Measurements from ENCODE around the gene POLR2F. TPM values are rescaled to one million over a fixed set of nuclear protein-coding genes. Genes with fewer than 3 reads are reported as not detected.
"Not testable (repeated sequence)": the region's sequence is repeated elsewhere in the genome, so short reads cannot be mapped to it uniquely, and the experiment has no call there.

Gene POLR2F
- total RNA-seq, 2 donors from 2014 or later, result 43.4 to 47.9 TPM

- Mint-ChIP-seq H3K4me3 (no peak overlapping the region), H3K4me1 (ENCODE audit: low read depth) (peaks cover 27% of the 10 kb centered on the region), H3K27ac (no peak overlapping the region), H3K9me3 (no peaks in the 10 kb centered on the region), H3K27me3 (ENCODE audit: low read depth) (peaks cover 10% of the 10 kb centered on the region), H3K36me3 (ENCODE audit: insufficient read depth in 2 of 2) (peaks cover 2 to 3% of the 10 kb centered on the region in 2 donors)
- ATAC-seq (replicated peaks in 1 of 2) (no peak), DNase-seq (no peak)
Measured at GRCh38 chr22:37951305-37951704, 2.2 kb upstream of the POLR2F start.

GRCh38 chr22:37952629-37953028 lies 870 bp upstream of the POLR2F start:
- H3K4me1 Mint-ChIP-seq (ENCODE audit: low read depth), result peaks cover 27% of the 10 kb centered on the region
- H3K27me3 Mint-ChIP-seq (ENCODE audit: low read depth), result peaks cover 10% of the 10 kb centered on the region
- DNase-seq, result peak in 1 of 2 donors; percentile 10
- not testable (repeated sequence) for H3K27ac Mint-ChIP-seq; ATAC-seq (replicated peaks in 1 of 2); H3K36me3 Mint-ChIP-seq (ENCODE audit: insufficient read depth in 2 of 2); H3K9me3 Mint-ChIP-seq
- peak overlapping the region; percentile 88 to 91 for H3K4me3 Mint-ChIP-seq

- Mint-ChIP-seq H3K27ac (peak overlapping the region; percentile 95), H3K36me3 (ENCODE audit: insufficient read depth in 2 of 2) (peaks cover 4 to 5% of the 10 kb centered on the region in 2 donors), H3K9me3 (no peaks in the 10 kb centered on the region), H3K4me1 (ENCODE audit: low read depth) (peaks cover 27% of the 10 kb centered on the region), H3K4me3 (peak overlapping the region; percentile 88 to 91), H3K27me3 (ENCODE audit: low read depth) (peaks cover 10% of the 10 kb centered on the region)
- ATAC-seq (replicated peaks in 1 of 2) (peak in 1 of 2 donors; percentile 10), DNase-seq (no peak)
Measured at GRCh38 chr22:37953062-37953436, 450 bp upstream of the POLR2F start.

- DNase-seq, result no peak
- Mint-ChIP-seq H3K36me3 (ENCODE audit: insufficient read depth in 2 of 2) (peaks cover 13 to 15% of the 10 kb centered on the region in 2 donors), H3K27me3 (ENCODE audit: low read depth) (peaks cover 10% of the 10 kb centered on the region), H3K9me3 (no peaks in the 10 kb centered on the region), H3K4me3 (peak overlapping the region; percentile 88 to 91), H3K4me1 (ENCODE audit: low read depth) (peaks cover 27% of the 10 kb centered on the region), H3K27ac (peak overlapping the region; percentile 24)
- ATAC-seq (replicated peaks in 1 of 2), result no peak
Measured at GRCh38 chr22:37954686-37955085, 1.2 kb downstream of the POLR2F start.

GRCh38 chr22:37955825-37956397 lies 2.4 kb downstream of the POLR2F start:
- ATAC-seq (replicated peaks in 1 of 2); H3K4me3 Mint-ChIP-seq; DNase-seq; H3K27ac Mint-ChIP-seq; H3K9me3 Mint-ChIP-seq: not testable (repeated sequence)
- peaks cover 13 to 17% of the 10 kb centered on the region in 2 donors for H3K36me3 Mint-ChIP-seq (ENCODE audit: insufficient read depth in 2 of 2)
- peaks cover 10% of the 10 kb centered on the region for H3K27me3 Mint-ChIP-seq (ENCODE audit: low read depth)
- peaks cover 27% of the 10 kb centered on the region for H3K4me1 Mint-ChIP-seq (ENCODE audit: low read depth)

GRCh38 chr22:37957232-37957631 lies 3.7 kb downstream of the POLR2F start:
- Mint-ChIP-seq H3K36me3 (ENCODE audit: insufficient read depth in 2 of 2) (peaks cover 15 to 22% of the 10 kb centered on the region in 2 donors), H3K27ac (no peak overlapping the region)

GRCh38 chr22:37959231-37959825 lies 5.8 kb downstream of the POLR2F start:
- no peak overlapping the region for H3K4me3 Mint-ChIP-seq

More at GRCh38 chr22:37957232-37957631, 3.7 kb downstream of the POLR2F start:
- no peaks in the 10 kb centered on the region for H3K9me3 Mint-ChIP-seq
- peaks cover 23% of the 10 kb centered on the region for H3K4me1 Mint-ChIP-seq (ENCODE audit: low read depth)
- no peak overlapping the region for H3K4me3 Mint-ChIP-seq
- DNase-seq (no peak), ATAC-seq (replicated peaks in 1 of 2) (no peak)
- H3K27me3 Mint-ChIP-seq (ENCODE audit: low read depth), result peaks cover 6% of the 10 kb centered on the region

GRCh38 chr22:37961062-37961461 lies 7.6 kb downstream of the POLR2F start:
- no peak for ATAC-seq (replicated peaks in 1 of 2)
- H3K27me3 Mint-ChIP-seq (ENCODE audit: low read depth), result no peaks in the 10 kb centered on the region
- H3K9me3 Mint-ChIP-seq, result no peaks in the 10 kb centered on the region
- no peak overlapping the region for H3K27ac Mint-ChIP-seq
- H3K36me3 Mint-ChIP-seq (ENCODE audit: insufficient read depth in 2 of 2), result peaks cover 13 to 23% of the 10 kb centered on the region in 2 donors
- no peak for DNase-seq
- no peak overlapping the region for H3K4me3 Mint-ChIP-seq
- H3K4me1 Mint-ChIP-seq (ENCODE audit: low read depth), result peaks cover 4% of the 10 kb centered on the region

More at GRCh38 chr22:37959231-37959825, 5.8 kb downstream of the POLR2F start:
- no peak for ATAC-seq (replicated peaks in 1 of 2)
- Mint-ChIP-seq H3K27me3 (ENCODE audit: low read depth) (no peaks in the 10 kb centered on the region), H3K27ac (no peak overlapping the region), H3K36me3 (ENCODE audit: insufficient read depth in 2 of 2) (peaks cover 13 to 19% of the 10 kb centered on the region in 2 donors), H3K9me3 (no peaks in the 10 kb centered on the region), H3K4me1 (ENCODE audit: low read depth) (peaks cover 9% of the 10 kb centered on the region)
- DNase-seq, result no peak

- Mint-ChIP-seq H3K4me3 (no peak overlapping the region), H3K36me3 (ENCODE audit: insufficient read depth in 2 of 2) (peaks cover 4 to 7% of the 10 kb centered on the region in 2 donors), H3K4me1 (ENCODE audit: low read depth) (peaks cover 4% of the 10 kb centered on the region), H3K27me3 (ENCODE audit: low read depth) (no peaks in the 10 kb centered on the region), H3K9me3 (no peaks in the 10 kb centered on the region), H3K27ac (no peak overlapping the region)
- no peak for DNase-seq
- no peak for ATAC-seq (replicated peaks in 1 of 2)
Measured at GRCh38 chr22:37965940-37966664, 12.6 kb downstream of the POLR2F start.

GRCh38 chr22:37967147-37967546 lies 13.6 kb downstream of the POLR2F start:
- ATAC-seq (replicated peaks in 1 of 2), result no peak
- H3K27ac Mint-ChIP-seq, result no peak overlapping the region
- H3K9me3 Mint-ChIP-seq, result no peaks in the 10 kb centered on the region
- H3K4me3 Mint-ChIP-seq, result no peak overlapping the region
- H3K36me3 Mint-ChIP-seq (ENCODE audit: insufficient read depth in 2 of 2), result peaks cover 1 to 5% of the 10 kb centered on the region in 2 donors
- H3K27me3 Mint-ChIP-seq (ENCODE audit: low read depth), result no peaks in the 10 kb centered on the region
- no peak for DNase-seq
- H3K4me1 Mint-ChIP-seq (ENCODE audit: low read depth), result peaks cover 4% of the 10 kb centered on the region

- H3K36me3 Mint-ChIP-seq (ENCODE audit: insufficient read depth in 2 of 2), result peaks cover 1 to 5% of the 10 kb centered on the region in 2 donors
- no peaks in the 10 kb centered on the region for H3K27me3 Mint-ChIP-seq (ENCODE audit: low read depth)
- no peak for DNase-seq
- no peak for ATAC-seq (replicated peaks in 1 of 2)
- no peak overlapping the region for H3K4me3 Mint-ChIP-seq
- no peaks in the 10 kb centered on the region for H3K9me3 Mint-ChIP-seq
- no peak overlapping the region for H3K27ac Mint-ChIP-seq
- peaks cover 4% of the 10 kb centered on the region for H3K4me1 Mint-ChIP-seq (ENCODE audit: low read depth)
Measured at GRCh38 chr22:37967637-37968451, 14.3 kb downstream of the POLR2F start.

GRCh38 chr22:37968452-37969251 lies 15.2 kb downstream of the POLR2F start:
- Mint-ChIP-seq H3K4me1 (ENCODE audit: low read depth) (peaks cover 4% of the 10 kb centered on the region), H3K36me3 (ENCODE audit: insufficient read depth in 2 of 2) (peaks cover 1 to 5% of the 10 kb centered on the region in 2 donors), H3K27ac (no peak overlapping the region), H3K27me3 (ENCODE audit: low read depth) (no peaks in the 10 kb centered on the region), H3K9me3 (no peaks in the 10 kb centered on the region), H3K4me3 (no peak overlapping the region)
- DNase-seq (no peak), ATAC-seq (replicated peaks in 1 of 2) (no peak)
